B cell (primary cell): ENCODE data around the gene LAYN.

ENCODE experiments used
- EZH2 ChIP-seq: IDR thresholded peaks from 2 replicates; pipeline ENCODE4 v1.6.1; 2012; ENCODE audit warnings: borderline replicate concordance, low read depth, mild to moderate bottlenecking, moderate library complexity, low read length; ENCODE audit not compliant: insufficient read depth, poor library complexity, severe bottlenecking
- TF ChIP-seq, protein P1 (sequence below): fragments of 200-600 bp; IDR thresholded peaks from one replicate; pipeline ENCODE4 v1.8.0; 2022; ENCODE audit warnings: antibody characterized with exemption, mild to moderate bottlenecking

DNA sequence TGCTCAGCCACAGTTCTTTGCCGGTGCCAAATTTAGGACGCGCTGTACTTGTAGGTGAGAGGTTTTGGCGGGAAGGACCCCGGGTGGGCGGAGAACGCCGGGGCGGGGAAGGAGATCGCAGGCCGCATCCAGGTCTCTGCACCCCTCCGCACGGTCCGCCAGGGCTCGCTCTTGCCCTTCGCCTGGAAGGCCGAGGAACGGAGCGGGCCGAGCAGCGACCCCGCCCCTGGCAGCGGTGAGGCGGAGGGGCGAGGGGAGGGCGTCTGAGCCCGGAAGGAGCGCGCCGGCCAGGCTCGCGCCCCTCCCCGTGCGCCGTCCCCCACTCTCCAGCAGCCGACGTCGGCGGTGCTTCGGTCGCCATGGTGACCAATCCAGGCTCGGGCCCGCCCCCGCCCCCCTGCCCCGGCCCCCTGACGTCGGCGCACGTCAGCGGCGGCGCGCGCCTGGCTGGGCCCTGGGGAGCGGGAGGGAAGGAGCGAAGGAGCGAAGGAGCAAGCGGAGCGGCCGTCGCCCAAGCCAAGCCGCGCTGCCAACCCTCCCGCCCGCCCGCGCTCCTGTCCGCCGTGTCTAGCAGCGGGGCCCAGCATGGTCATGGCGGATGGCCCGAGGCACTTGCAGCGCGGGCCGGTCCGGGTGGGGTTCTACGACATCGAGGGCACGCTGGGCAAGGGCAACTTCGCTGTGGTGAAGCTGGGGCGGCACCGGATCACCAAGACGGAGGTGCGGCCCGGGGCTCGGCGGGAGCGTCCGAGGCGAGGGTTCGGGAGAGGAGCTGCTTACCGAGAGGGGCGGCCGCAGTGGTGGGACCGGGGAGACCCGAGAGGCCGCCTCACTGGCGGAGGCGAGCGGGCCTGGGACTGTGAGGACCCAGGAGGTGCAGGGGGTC is 61.7 kb downstream of the LAYN start, which contains the start of gene SIK2:
- TF ChIP-seq, protein P1, sequence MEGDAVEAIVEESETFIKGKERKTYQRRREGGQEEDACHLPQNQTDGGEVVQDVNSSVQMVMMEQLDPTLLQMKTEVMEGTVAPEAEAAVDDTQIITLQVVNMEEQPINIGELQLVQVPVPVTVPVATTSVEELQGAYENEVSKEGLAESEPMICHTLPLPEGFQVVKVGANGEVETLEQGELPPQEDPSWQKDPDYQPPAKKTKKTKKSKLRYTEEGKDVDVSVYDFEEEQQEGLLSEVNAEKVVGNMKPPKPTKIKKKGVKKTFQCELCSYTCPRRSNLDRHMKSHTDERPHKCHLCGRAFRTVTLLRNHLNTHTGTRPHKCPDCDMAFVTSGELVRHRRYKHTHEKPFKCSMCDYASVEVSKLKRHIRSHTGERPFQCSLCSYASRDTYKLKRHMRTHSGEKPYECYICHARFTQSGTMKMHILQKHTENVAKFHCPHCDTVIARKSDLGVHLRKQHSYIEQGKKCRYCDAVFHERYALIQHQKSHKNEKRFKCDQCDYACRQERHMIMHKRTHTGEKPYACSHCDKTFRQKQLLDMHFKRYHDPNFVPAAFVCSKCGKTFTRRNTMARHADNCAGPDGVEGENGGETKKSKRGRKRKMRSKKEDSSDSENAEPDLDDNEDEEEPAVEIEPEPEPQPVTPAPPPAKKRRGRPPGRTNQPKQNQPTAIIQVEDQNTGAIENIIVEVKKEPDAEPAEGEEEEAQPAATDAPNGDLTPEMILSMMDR: peak; percentile 77
- no peak for TF ChIP-seq EZH2
